GM21529 (cell line): ENCODE data around the gene SOWAHD.
"Not testable (repeated sequence)": the region's sequence is repeated elsewhere in the genome, so short reads cannot be mapped to it uniquely, and the experiment has no call there.

Experiments used
- ATAC-seq: cut with Tn5 transposase; IDR thresholded peaks from one replicate; pipeline ENCODE4 v1.9.1; 2021; ENCODE audit not compliant: unreplicated experiment

The SOWAHD gene

DNA sequence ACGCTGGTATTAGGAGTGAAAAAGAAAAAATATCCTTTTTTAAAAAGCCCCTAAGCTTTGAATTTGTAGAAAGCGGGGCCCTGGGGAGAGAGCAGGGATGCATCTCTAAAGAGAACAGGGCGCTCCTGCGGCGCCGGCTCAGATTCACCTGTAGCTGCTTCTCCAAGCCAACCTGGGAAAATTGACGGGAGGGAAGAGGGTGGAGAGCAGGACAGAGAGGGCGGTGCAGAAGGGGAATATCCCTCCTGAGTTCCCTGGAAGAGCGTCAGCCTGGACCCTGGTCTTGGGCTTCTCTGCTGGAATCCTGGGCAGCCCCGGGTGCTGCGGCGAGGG is 776 bp upstream of the SOWAHD start:
- no peak for ATAC-seq

DNA sequence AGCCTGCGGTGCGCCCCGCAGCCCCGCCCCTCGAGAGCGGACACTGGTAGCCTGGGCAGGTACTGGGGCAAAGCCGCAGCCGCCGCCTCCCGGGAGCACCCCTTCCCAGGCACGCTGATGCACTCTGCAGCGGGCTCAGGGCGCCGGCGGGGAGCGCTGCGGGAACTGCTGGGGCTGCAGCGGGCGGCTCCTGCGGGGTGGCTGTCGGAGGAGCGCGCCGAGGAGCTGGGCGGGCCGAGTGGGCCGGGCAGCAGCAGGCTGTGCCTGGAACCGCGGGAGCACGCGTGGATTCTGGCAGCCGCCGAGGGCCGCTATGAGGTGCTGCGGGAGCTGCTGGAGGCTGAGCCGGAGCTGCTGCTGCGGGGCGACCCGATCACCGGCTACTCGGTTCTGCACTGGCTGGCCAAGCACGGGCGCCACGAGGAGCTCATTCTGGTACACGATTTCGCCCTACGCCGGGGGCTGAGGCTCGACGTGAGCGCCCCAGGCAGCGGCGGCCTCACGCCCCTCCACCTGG is 401 bp downstream of the SOWAHD start:
- no peak for ATAC-seq

DNA sequence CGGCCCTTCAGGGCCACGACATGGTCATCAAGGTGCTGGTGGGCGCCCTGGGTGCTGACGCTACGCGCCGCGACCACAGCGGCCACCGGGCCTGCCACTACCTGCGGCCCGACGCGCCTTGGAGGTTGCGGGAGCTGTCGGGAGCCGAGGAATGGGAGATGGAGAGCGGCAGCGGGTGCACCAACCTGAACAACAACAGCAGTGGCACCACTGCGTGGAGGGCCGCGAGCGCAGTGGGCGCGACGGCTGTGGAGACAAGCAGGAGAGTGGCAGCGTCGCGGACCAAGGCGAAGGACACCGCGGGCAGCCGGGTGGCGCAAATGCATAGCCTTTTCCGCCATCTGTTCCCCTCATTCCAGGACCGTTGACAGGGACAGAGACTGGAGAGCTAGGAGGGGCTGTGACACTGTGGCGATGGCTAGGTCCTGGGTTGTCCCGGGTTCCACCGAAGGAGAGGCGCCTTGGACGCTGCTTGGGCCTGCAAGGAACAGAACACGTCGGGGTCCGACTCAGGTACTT is 919 bp downstream of the SOWAHD start:
- ATAC-seq, result no peak

DNA sequence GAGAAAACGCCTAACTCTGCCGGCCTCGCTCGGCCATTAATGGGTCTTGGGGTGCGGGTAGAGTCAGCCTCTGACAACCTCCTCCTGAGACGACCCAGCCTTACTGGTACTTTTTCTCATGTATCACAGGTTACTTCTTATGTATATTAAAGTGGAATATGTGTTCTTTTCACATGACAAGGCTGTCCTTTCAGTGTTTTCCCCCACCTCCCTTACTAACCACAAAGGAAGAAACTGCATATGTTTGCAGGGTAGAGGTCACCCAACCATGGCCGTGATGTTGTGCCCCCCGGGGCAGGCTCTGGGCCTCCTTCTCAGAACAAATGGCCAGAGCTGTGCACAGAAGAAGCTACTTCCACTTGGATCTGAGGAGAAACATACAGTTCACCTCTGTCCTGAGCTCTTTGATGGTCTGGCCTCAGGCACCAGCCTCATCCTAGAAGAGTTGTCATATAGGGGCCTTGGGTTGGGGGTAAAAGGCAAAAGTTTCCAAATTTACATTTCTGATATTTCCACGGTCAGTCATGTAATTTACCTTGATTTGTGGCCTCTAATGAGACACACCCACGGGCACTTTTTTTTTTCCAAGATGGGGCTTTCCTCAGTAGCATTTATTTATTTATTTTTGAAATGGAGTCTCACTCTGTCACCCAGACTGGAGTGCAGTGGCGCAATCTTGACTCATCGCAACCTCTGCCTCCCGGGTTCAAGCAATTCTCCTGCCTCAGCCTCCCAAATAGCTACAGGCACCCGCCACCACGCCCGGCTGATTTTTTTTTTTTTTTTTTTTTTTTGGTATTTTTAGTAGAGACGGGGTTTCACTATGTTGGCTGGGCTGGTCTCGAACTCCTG is 1.9 kb downstream of the SOWAHD start:
- peak; percentile 15 for ATAC-seq

DNA sequence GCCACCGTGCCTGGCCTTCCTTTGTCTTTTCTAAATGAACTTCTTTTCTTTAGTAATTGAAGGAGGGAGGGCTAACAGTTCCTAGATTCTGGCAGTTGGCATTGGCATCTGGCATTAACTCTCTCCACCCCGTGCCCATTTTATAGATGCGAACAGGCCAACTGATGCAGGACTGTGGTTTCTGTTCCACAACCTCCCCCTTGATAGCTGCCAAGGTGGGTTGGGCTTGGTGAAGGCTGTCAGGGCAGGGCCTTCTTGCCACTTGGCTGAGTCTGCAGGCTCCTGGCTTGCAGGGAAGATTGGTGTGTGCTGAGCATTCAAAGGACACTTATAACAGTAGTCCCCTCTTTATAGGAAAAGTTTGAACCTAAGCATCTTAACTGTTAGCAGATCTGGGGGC is 4.3 kb downstream of the SOWAHD start:
- no peak for ATAC-seq

DNA sequence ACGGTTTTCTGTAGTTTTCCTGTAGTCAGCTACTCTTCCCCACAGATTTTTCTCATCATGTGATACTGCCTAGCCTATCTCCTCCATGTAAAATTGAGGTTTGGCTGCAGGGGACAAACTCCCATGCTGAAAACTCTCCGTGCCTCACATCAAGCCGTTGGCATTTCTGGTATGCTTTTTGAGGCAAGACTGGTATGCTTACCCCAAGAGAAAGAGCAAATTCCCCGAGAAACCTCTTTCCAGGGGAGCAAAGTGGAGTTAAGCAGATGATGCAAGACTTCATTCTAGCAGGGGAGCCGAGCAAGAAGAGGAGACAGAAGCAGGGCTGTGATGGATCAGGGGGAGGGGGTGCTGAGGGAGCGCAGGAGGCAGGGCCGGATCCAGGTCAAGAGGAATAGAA is 4.8 kb downstream of the SOWAHD start:
- ATAC-seq, result no peak

DNA sequence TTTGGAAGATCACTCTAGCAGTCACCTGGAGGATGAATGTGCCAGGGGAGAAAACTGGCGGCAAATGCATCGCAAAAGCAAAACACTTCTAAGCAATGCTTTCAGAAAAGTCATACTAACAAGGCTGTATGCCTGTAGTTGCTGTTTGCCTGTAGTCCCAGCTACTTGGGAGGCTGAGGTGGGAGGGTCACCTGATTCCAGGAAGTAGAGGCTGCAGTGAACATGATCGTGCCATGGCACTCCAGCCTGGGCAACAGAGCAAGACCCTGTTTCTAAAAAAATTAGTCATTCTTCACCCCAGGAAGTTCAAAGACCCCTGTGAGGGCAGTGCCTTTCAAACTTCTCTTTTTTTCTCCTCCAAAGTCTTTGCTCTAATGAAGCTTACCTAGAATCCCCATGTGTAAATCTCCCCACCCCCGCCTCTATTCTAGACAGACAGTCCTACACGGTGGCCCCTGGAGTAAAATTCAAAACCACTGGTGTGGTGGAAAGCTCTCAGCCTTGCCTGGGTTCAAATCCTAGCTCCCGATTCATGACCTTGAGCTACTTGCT is 5.5 kb downstream of the SOWAHD start:
- no peak for ATAC-seq

DNA sequence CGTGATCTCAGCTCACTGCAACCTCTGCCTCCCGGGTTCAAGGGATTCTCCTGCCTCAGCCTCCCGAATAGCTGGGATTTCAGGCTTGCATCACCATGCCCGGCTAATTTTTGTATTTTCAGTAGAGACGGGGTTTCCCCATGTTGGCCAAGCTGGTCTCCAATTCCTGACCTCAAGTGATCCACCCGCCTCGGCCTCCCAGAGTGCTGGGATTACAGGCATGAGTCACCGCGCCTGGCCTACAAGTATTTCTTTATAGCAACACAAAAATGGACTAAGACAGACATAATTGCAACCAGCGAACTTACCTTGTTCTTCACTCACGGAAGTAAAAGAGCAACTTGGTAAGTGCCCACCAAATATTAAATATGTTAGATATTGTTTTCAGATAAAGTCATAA is 10.0 kb downstream of the SOWAHD start:
- ATAC-seq, result not testable (repeated sequence)

DNA sequence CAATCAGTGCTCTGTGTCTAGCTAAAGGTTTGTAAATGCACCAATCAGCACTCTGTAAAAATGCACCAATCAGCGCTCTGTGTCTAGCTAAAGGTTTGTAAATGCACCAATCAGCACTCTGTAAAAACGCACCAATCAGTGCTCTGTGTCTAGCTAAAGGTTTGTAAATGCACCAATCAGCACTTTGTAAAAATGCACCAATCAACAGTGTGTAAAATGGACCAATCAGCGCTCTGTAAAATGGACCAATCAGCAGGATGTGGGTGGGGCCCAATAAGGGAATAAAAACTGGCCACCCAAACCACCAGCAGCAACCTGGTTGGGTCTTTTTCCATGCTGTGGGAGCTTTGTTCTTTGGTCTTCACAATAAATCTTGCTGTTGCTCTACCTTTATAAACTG is 11.0 kb downstream of the SOWAHD start:
- ATAC-seq, result not testable (repeated sequence)

DNA sequence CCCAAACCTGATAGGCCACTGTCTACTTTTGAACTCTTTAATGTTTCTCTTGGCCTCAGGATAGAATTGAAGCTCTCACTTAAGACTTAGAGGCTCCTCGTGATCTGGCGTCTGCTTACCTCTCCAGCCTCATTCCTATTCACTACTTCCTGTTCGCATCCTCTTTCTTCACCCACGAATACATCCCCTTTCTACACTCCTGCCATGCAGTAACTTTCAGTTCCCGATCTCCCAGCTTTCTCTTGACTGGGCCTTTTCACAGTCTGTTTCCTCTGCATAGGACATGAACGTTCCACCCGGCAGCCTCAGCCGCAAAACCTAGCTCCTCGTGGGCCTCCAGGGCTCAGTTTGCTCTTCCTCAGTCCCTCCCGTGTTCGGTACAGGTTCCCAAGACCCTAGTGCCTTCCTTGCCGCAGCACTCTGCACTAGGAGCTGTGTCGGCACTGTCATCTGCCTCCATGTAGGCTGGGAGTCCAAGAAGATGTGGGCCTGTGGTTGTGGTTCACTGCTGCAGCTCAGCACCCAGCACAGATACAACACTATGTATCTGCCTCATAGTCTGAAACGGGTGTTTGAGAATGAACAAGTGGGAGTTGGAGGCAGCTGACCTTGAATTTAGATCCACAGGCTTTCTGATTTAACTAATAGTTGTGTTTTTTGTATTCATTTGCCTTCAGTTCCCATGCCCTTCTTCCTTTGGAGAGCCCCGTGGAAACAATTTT is 17.3 kb downstream of the SOWAHD start:
- peak; percentile 41 for ATAC-seq

DNA sequence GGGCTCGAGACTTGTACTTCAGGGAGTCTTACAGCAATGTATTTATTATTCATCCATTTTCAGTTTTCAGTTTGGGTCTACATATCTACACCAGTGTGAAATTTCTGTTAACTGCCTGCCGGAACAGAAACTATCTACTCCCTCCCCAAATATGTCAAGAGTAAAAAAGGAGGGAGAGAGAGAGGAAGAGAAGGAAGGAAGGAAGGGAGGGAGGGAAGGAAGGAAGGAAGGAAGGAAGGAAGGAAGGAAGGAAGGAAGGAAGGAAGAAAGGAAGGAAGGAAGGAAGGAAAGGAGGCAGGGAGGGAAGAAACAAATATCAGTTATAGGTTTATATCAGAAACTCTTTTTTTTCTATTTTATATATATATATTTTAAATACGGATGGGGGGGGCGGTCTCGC is 20.4 kb downstream of the SOWAHD start:
- ATAC-seq, result no peak

DNA sequence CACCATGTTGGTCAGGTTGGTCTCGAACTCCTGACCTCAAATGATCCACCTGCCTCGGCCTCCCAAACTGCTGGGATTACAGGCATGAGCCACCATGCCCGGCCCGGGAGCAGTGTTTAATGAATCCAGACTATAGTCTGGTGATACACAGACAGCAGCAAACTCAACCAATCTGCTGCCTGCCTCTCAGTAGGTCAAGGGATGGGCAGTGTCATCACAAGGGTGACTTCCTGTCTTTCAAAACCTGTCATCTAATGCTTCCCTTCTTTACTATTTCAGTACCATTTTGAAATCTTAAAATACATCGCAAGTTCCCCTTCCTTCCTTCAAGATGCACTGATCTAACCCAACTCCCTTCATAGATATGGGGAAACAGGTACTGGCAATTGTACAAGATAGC is 24.6 kb downstream of the SOWAHD start:
- ATAC-seq, result no peak

DNA sequence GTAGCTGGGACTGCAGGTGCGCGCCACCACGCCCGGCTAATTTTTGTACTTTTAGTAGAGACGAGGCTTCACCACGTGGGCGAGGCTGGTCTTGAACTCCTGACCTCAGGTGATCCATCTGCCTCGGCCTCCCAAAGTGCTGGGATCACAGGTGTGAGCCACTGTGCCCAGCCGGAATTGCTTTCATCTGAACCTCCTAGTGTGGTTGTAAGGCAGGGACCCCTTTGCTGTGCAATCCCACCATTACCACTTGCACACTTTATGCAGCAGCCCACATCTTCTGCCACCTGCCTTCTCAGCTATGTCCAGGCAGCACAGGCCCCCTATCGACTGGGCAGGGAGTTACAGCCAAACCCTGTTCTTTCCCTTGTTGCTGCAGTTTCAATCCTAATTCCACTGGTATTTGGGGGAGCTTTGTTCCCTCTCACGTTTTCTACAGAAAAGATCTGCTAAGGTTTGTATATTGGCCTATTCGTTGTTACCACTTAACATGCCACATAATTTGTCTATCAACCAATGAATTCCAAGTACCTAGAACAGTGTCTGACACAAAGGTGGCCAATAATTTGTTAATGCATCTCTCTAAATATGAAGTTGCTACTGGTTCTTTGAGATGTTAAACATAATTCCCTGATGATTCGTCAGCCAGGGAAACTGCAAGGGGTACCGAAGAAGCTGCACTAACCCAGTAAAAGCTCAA is 26.5 kb downstream of the SOWAHD start:
- peak; percentile 62 for ATAC-seq

DNA sequence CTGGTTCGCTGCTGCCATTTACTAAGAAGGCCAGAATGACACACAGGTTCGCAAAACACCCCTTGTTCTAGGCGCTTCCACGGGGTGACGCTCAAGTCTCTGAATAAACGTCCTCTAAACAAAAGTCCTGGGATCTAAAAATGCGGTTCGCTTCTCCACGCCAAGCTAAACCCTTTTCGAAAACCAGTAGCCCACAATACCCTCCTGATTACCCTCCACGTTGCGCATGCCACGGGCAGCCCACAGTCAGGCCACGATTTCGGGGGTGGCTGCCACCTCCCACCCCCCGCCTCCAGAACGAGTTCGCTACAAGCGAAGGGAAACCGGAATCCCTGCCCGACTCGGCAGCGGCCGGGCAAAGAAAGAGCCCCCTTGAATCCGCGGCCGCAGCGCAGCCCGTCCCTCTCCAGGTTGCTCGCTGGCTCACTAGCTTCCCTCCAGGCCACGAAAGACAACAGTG is 32.6 kb downstream of the SOWAHD start:
- peak; percentile 19 for ATAC-seq

DNA sequence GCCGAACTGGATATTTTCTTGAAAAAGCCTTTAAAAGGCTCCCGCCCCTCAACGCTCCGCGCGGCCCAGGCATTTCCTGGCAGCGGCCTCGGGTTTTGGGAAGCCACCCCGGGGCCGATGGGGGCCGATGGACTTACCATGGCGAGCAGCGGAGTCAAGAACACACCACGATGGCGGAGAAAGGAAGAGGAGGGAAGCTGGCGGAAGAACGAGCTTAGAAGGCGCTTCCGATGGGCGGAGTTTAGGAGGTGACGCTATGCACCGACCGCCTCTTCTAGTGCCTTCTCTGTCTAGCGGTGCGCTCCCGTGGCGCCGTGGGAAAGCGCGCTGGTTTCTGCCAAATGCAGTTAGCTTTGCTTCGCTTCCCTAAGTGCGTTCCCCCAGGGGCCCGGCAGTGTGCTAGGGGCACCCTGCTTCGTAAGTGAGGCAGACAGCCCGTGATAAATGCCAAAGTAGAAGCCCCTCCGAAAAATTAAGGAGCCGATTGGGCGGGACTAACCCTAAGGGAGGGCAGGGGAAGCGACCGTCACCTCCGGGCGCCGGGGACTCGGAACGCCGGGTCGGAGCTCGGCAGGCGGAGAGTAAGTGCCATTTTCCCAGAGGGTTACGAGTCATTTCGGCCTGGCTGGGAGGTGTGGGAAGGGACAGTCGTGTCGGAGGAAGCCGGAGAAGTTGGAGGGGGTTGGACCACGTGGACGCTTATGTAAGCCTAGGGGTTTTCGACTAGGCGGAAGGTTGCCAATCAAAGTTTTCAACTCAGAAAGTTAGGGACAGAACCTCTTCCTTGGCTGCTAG is 33.2 kb downstream of the SOWAHD start, which contains the start of gene RPL39:
RPL39 (minus strand) TSS at position 194 of the 795 bp plus-strand sequence; CDS start at position 140, 54 bp downstream.
- peak; percentile 82 for ATAC-seq

DNA sequence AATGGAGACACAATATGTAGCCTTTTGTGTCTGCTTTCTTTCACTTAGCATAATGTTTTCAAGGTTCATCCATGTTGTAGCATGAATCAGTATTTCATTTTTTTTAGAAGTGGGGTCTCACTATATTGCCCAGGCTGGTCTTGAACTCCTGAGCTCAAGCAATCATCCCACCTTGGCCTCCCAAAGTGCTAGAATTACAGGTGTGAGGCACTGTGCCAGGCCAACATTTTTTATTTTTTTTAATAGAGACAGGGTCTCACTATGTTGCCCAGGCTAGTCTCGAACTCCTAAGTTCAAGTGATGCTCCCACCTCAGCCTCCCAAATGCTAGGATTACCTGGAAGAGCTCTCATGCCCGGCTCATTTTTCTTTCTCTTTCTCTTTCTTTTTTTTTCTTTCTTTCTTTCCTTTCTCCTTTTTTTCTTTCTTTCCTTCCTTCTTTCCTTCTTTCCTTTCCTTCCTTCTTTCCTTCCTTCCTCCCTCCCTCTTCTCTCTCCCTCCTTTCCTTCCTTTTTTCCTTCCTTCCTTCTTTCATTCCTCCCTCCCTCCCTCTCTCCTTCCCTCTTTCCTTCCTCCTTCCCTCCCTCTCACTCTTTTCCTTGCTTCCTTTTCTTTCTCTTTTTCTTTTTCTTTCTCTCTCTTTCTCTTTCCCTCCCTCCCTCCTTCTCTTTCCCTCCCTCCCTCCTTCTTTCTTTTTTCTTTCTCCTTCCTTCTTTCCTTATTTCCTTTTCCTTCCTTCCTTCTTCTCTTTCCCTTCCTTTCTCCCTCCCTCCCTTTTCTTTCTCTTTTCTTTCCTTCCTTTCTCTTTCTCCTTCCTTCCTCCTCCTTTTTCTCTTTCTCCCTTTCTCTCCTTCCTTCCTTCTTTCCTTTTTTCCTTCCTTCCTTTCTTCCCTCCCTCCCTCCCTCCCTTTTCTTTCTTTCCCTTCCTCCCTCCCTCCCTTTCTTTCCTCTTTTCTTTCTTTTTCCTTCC is 43.1 kb downstream of the SOWAHD start:
- ATAC-seq, result no peak

DNA sequence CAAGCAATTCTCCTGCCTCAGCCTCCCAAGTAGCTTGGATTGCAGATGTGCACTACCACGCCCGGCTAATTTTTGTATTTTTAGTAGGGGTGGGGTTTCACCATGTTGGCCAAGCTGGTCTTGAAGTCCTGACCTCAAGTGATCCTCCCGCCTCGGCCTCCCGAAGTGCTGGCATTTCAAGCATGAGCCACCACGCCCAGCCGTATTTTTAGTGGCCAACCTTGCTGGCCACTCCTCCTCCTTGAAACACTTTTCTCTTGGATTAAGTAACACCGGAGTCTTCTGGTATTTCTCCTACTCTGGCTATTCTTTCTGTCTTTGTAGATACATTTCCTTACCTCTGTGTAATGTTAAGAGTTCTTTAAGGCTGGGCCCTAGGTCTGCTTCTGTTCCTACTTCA is 44.2 kb downstream of the SOWAHD start:
- no peak for ATAC-seq

DNA sequence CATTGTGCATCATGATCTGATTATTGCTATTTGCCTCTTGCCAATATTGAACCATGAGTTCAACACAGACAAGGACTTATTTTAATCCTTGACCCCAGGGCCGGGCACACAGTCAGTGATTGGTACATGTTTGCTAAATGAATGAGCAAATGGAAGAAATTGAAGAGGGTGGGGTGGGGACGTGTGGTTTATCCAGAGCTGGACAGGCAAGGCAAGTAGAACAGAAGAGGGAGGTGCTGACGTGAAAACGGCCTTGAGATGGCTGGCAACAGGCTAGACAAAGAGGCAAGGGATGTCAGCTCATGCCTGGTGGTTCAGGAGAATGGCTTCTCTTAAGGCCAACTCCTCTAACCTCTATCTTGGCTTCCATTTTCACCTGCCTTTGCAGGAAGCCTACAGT is 50.1 kb downstream of the SOWAHD start:
- ATAC-seq, result not testable (repeated sequence)

DNA sequence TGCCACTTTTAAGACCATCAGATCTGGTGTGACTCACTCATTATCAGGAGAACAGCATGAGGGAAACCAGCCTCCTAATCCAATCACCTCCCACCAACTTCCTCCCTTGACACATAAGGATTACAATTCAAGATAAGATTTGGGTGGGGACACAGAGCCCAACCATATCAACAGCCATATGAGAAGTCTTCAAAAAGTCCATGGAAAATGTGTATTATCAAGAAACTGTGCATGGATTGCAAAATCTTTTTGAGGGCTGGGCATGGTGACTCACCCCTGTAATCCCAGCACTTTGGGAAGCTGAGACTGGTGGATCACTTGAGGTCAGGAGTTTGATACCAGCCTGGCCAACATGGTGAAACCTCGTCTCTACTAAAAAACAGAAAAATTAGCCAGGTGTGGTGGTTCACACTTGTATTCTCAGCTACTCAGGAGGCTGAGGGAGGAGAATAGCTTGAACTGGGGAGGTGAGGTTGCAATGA is 50.8 kb downstream of the SOWAHD start:
- ATAC-seq, result no peak
